PFSK-1 (cell line): ENCODE measurements around the gene ANKFY1.

Experiments
- FOXP2 ChIP-seq: optimal IDR thresholded peaks from 2 replicates; pipeline ENCODE3; 2011; ENCODE audit warnings: borderline replicate concordance, control low read depth, inconsistent platforms; ENCODE audit not compliant: insufficient read depth; ENCODE audit errors: extremely low read length, extremely low read depth
- POLR2AphosphoS5 ChIP-seq: IDR thresholded peaks from 2 replicates; pipeline ENCODE4 v1.6.1; 2012; ENCODE audit warnings: low read depth, mild to moderate bottlenecking, control low read depth, low read length, moderate library complexity
- SIN3A ChIP-seq: IDR thresholded peaks from 2 replicates; pipeline ENCODE4 v1.6.1; 2012; ENCODE audit warnings: mild to moderate bottlenecking, low read length, moderate library complexity, borderline replicate concordance; ENCODE audit not compliant: insufficient read depth
- TAF1 ChIP-seq: IDR thresholded peaks from 2 replicates; pipeline ENCODE4 v1.6.1; 2012; ENCODE audit warnings: low read length, control low read depth, borderline replicate concordance; ENCODE audit not compliant: insufficient read depth
- TF ChIP-seq, protein P1 (sequence below), 2 experiments: IDR thresholded peaks; 2 replicates each; pipeline versions ENCODE4 v1.6.1 to v1.8.0; 2011 to 2012; ENCODE audit warnings: low read depth in 2 of 2, low read length in 2 of 2, control low read depth in 1 of 2, inconsistent platforms in 1 of 2, mild to moderate bottlenecking in 1 of 2, moderate library complexity in 1 of 2; ENCODE audit not compliant: insufficient read depth in 1 of 2

ANKFY1 gene

DNA sequence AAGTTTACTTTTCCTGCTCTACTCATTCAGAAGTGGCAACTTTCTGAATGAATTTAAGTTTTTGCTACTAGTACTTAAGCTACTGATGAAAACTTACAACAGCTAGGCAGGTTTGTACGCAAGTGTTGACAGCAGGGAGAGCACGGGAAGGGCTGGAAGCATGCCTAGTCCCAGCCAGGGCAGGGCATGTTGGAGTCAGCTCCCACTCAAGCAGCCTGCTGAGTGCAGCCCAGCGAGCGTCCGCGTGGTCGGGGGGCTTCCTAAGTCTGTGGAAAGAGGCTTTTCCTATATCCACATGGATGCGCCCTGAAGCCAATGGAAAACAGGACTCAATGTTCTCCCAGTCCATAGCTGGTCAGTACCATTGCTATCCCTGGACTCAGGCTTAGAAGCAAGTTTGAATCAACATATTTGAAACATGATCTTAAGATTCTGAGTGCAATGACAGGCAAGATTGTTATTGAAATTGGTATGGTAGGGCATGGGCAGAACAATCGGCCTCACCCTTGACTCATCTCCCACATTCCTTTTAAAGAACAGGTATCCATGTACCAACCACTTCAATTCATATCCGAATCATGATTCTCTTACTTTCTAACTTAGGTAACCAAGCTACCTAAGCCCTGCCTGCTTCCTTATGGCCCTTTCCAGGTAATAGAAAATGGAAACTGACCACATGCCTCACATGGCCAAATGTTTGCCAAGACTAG is 98.3 kb downstream of the ANKFY1 start:
- TF ChIP-seq FOXP2 (no peak), POLR2AphosphoS5 (no peak), TAF1 (no peak), SIN3A (no peak)
- TF ChIP-seq, protein P1, sequence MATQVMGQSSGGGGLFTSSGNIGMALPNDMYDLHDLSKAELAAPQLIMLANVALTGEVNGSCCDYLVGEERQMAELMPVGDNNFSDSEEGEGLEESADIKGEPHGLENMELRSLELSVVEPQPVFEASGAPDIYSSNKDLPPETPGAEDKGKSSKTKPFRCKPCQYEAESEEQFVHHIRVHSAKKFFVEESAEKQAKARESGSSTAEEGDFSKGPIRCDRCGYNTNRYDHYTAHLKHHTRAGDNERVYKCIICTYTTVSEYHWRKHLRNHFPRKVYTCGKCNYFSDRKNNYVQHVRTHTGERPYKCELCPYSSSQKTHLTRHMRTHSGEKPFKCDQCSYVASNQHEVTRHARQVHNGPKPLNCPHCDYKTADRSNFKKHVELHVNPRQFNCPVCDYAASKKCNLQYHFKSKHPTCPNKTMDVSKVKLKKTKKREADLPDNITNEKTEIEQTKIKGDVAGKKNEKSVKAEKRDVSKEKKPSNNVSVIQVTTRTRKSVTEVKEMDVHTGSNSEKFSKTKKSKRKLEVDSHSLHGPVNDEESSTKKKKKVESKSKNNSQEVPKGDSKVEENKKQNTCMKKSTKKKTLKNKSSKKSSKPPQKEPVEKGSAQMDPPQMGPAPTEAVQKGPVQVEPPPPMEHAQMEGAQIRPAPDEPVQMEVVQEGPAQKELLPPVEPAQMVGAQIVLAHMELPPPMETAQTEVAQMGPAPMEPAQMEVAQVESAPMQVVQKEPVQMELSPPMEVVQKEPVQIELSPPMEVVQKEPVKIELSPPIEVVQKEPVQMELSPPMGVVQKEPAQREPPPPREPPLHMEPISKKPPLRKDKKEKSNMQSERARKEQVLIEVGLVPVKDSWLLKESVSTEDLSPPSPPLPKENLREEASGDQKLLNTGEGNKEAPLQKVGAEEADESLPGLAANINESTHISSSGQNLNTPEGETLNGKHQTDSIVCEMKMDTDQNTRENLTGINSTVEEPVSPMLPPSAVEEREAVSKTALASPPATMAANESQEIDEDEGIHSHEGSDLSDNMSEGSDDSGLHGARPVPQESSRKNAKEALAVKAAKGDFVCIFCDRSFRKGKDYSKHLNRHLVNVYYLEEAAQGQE (IDR thresholded peaks at IDR 0.05; ENCODE audit: insufficient read depth in 1 of 2, low read depth in 2 of 2, low read length in 2 of 2): no peak

- TF ChIP-seq SIN3A (no peak), FOXP2 (no peak), POLR2AphosphoS5 (no peak), TAF1 (no peak)
- TF ChIP-seq, protein P1 (IDR thresholded peaks at IDR 0.05; ENCODE audit: insufficient read depth in 1 of 2, low read depth in 2 of 2, low read length in 2 of 2): no peak
Observed at GRCh38 chr17:4163951-4164350, 99.8 kb downstream of the ANKFY1 start.

- TF ChIP-seq TAF1 (no peak), SIN3A (no peak), POLR2AphosphoS5 (no peak), FOXP2 (no peak)
- TF ChIP-seq, protein P1 (IDR thresholded peaks at IDR 0.05; ENCODE audit: insufficient read depth in 1 of 2, low read depth in 2 of 2, low read length in 2 of 2): no peak
Observed at GRCh38 chr17:4162775-4163466, 100.9 kb downstream of the ANKFY1 start.

DNA sequence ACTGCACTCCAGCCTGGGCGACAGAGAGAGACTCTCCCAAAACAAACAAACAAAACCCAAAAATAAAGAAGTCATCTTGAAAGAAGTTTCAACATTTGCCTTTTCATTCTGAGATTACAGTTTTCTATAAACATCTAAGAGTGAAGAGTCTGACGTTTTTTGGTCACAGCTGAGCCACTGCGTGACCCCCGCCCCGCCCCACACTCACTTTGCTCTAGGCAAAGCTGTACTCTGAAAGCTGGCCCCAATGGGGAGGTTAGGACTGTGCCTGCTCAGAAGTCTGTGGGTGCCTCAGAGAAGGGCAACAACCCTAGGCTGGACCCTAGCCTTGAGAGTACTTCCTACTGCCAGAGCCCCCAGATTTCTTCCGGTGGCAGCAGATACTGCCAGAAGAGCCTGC is 101.5 kb downstream of the ANKFY1 start:
- TF ChIP-seq POLR2AphosphoS5: no peak
- no peak for TF ChIP-seq TAF1
- TF ChIP-seq, protein P1 (IDR thresholded peaks at IDR 0.05; ENCODE audit: insufficient read depth in 1 of 2, low read depth in 2 of 2, low read length in 2 of 2): no peak
- TF ChIP-seq FOXP2: no peak
- no peak for TF ChIP-seq SIN3A
